GM12874 (cell line): ENCODE data around the gene PRIMPOL.

Source experiments
- CTCF ChIP-seq: IDR thresholded peaks from 2 replicates; pipeline ENCODE4 v1.5.1; 2011; ENCODE audit warnings: low read depth, mild to moderate bottlenecking, control low read depth, low read length, moderate library complexity; ENCODE audit not compliant: insufficient read depth

The PRIMPOL gene

DNA sequence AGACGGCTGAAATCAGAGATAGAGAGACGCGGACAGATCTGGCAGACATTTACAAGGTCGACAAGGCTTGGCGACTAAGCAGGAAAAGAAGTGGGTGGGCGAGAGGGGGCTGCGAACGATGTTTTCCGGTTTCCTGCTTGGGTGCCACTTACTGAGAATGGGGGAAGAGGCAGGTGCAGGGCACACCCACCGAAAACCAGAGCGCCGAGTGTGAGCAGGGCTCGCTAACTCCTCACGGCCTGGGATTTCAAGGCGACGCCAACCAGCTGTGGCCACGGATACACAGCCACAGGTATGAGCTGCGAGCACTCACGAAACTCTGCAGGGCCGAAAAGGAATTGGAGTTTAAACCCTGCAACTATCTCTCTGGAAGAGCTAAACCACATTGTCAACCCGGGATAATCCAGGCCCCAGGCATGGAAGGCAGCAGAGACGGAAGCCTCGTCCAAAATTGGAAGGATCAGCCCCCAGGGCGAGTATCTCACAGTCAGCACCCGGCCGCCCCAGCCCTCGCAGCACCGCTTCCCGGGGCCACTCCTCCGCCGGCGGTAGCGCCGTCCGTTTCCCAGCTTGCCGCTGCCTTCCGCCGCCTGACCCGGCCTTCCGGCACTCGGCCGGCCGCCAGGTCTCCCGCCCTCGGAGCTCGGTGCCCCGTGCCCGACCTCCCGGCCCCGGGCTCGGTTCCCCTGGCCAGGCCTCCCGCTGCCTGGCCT is 1.1 kb upstream of the PRIMPOL start:
- TF ChIP-seq CTCF, result no peak

DNA sequence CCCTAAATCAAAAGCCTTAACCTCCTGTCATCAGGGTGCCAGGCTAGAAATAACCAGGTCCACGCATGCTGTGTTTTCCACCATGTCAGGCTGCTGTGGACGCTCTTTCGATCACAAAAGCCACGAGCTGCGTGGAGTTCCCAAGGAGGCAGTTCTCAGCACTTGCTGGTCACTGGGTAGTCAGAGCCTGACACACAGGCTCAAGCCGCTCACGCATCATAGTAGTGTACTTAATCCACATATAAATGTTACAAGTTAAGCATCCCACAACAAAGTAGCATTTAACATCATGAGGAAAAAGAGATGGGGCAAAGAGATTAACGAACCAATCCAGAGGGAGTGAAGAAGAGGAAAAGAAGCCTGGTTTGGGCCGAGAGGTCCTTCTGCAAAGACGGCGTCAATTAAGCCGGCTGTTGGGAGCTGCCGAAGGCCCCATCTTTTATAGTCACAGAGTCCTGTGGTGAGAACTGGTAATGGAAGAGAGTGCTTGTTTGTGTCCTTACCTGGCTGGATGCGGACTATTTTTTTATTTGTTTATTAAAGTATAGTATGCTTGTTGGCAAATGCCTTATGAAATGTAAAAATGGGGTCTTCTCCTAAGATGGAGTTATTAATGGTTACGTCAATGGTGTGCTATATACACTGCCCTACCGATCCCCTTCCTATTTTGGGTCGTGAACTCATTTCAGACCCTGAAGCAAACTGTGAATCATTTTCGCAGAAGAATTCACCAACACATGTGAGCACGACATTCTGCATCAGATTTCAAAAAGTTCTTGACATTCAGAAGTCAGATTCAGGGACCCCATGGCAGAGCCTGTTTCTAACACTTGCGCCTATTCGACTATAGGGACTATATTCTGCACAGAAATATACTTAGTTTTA is 675 bp downstream of the PRIMPOL start:
- TF ChIP-seq CTCF, result no peak

DNA sequence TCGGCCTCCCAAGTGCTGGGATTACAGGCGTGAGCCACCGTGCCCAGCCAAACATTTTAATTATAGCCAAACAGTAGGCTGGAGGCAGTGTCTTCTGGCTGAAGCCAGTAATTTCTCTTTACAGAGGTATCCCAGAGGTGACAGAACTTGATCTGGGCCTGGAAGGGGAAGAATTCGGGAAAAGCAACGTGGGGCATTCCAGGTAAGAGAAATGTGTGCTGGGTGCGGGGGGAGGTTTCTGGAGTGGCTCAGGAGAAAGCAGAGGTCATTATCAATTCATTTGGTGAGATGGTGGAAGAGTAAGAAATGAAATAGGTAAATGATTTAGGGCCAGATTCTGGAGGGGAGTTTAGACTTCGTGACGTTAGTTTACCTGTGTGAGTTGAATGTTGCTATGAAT is 2.4 kb downstream of the PRIMPOL start:
- no peak for TF ChIP-seq CTCF

DNA sequence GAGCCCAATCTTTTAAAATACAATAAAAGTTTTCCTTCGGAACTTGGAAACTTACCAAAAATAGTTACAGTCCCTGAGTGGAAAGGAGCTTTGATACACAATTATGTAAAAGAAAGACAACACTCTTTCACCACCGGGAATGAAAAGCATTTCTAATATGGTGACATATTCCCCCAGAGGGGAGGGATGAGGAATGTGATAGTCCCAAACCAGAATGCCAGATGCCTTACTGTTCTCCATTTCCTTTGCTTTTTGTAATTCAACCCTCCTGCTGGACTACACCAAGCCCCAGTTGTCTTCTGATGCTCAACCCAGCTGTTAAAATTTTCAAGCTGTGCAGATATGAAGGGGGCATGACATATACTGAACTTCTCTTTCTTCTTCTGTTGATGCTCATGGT is 4.1 kb downstream of the PRIMPOL start:
- no peak for TF ChIP-seq CTCF

DNA sequence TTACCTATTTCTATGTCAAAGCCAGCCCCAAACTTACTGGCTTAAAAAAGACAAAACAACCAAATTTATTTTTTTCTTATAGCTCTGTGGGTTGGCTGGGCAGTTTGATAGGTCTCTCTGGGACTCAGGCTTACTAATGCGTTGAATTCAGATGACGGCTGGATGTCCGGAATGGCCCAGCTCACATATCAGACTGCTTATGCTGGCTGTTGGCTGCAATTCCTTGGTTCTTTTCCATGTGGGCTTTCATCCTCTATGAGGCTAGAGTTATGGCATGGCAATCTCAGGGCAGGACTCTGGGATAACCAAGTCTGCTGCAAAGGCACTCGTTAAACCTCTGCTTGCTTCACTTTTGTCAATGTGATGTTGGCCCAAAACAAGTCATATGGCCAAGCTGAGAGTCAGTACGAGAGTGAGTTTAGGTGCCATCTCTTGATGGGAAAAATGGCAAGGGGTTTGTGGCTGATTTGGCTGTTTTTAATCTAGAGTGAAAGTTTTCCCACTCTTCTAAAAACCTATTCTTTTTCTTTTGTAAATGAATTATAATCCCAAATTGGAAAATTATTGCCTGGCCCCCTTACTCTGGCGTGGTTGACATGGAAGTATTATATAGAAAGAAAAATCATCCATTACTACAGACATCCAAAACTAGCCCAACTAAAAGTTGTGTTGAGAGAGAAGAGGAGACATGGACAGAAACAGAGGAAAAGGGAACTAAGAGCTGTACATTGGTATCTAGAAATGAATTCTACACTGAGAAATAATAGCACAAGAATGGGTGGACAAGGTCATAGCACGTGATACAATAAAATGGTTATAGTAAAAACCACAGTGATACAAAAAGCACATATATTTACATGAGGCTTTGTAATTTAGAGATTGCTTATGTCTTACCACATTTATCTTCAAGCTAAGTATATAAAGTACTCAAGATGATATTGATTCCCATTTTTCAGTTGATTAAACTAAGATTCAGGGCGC is 6.6 kb downstream of the PRIMPOL start:
- no peak for TF ChIP-seq CTCF

GRCh38 chr4:184657144-184657543 is 7.6 kb downstream of the PRIMPOL start:
- no peak for TF ChIP-seq CTCF
